ENCODE measurements around the gene RBM25.
A peak's percentile ranks its signal among the peaks of the same experiment; 100 is the strongest.
"Not testable (repeated sequence)": the region's sequence is repeated elsewhere in the genome, so short reads cannot be mapped to it uniquely, and the experiment has no call there.

The RBM25 gene

DNA sequence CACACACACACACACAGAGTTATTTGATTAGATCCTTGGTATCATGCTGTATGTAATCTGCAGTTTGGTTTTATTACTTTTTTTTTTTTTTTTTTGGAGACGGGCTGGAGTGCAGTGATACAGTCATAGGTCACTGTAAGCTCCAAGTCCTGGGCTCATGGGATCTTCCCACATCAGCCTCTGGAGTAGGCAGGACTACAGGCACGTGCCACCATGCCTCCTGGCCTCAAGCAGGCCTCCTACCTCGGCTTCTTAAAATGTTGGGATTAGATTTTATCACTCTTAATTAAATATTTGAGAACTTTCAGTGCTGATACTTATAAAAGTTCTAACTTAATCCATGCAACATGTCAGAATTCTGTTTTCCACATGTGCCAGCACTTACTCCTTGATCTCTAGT lies 46.7 kb downstream of the RBM25 start:
- DNase-seq = no peak

- no peak for DNase-seq
Observed at GRCh38 chr14:73105727-73106126, 47.4 kb downstream of the RBM25 start.

- DNase-seq = no peak
Observed at GRCh38 chr14:73116079-73116665, 57.8 kb downstream of the RBM25 start.

GRCh38 chr14:73124180-73124894 lies 66.0 kb downstream of the RBM25 start:
- DNase-seq = no peak

DNA sequence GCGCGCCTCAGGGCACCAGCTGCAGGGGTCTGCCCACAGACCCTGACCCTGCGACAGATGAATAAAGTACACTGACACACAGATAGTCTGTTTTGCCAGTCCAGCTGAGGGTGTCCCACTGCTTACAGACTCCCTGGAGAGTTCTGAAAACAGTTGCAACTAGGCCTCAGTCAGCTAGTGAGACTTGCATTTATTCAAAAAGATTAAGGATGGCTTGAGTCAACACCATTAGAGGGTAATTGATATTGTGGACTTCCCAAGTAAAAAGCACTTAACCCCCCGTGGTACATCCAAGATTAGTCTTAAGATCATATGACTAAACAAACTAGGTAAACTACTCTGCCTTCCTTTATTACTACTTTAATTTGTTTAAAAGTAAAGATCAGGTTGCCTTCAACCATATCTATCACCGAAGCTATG lies 66.8 kb downstream of the RBM25 start:
- no peak for DNase-seq

GRCh38 chr14:73125746-73126145 lies 67.4 kb downstream of the RBM25 start:
- DNase-seq = no peak

DNA sequence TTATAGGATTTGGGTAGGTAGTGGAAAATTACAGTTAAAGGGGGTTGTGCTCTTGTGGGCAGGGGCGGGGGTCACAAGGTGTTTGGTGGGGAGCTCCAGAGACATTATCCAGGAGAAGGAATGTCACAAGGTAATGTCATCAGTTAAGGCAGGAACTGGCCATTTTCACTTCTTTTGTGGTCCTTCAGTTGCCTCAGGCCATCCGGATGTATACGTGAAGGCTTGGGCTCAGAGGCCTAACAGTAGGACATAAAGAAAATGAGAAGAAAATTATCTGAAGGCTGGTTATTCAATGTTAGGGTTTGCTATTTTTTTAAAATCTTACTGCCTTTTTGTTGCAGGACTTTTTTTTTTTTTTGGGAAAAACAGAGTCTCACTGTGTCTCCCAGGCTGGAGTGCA lies 75.5 kb downstream of the RBM25 start:
- no peak for DNase-seq

- DNase-seq = no peak
Observed at GRCh38 chr14:73136085-73136386, 77.7 kb downstream of the RBM25 start.

DNA sequence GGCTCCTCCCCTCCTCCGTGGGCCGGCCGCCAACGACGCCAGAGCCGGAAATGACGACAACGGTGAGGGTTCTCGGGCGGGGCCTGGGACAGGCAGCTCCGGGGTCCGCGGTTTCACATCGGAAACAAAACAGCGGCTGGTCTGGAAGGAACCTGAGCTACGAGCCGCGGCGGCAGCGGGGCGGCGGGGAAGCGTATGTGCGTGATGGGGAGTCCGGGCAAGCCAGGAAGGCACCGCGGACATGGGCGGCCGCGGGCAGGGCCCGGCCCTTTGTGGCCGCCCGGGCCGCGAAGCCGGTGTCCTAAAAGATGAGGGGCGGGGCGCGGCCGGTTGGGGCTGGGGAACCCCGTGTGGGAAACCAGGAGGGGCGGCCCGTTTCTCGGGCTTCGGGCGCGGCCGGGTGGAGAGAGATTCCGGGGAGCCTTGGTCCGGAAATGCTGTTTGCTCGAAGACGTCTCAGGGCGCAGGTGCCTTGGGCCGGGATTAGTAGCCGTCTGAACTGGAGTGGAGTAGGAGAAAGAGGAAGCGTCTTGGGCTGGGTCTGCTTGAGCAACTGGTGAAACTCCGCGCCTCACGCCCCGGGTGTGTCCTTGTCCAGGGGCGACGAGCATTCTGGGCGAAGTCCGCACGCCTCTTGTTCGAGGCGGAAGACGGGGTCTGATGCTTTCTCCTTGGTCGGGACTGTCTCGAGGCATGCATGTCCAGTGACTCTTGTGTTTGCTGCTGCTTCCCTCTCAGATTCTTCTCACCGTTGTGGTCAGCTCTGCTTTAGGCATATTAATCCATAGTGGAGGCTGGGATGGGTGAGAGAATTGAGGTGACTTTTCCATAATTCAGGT lies 78.3 kb downstream of the RBM25 start, which contains the start of gene PSEN1:
TSS of gene PSEN1 (plus strand) at position 121 of the 839 bp plus-strand sequence. CDS start 11,513 bp downstream, outside the sequence.
- peak; percentile 99 for DNase-seq

DNA sequence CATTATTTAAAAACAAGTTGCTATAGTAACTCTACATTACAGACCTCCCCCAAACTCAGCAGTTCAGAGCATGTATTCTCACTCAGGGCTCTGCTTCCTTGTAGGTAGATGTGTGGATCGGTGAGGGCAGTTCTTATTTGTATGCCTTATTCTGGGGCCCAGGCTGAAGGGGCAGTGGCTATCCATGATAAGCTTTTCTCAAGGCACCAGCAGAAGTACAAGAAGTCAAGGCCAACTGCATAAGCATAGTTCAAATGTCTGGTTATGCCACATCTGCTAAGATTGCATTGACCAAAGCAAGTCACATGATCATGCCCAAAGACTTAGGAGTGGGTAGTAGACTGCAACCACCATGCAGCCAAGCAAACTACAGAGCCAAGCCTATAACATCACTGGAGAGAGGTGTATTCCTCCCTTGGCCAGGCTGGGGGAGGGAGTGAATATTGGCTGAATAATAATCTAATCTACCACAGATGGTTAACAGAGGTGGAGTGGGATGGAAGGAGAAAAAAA lies 82.5 kb downstream of the RBM25 start:
- no peak for DNase-seq

GRCh38 chr14:73142216-73142615 lies 83.9 kb downstream of the RBM25 start:
- DNase-seq = no peak

DNA sequence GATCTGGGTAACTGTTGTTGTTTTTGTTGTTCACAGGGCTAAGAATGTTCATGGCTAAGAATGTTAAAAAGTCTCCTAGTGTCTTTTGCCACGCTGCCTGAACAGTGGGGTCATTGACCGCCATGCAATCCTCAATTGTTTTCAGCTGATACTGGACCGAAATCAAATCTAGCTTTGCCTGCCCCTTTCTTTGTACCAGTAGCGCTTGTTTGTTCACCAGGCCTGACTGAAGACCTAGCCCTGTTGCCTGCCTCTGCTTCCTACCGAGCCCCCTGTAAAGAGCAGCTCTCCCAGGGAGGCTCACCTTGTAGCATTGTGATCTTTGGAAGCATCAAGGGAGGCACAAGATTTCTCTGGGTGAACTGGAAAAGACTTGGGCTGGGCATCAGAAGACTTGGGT lies 84.7 kb downstream of the RBM25 start:
- no peak for DNase-seq

DNA sequence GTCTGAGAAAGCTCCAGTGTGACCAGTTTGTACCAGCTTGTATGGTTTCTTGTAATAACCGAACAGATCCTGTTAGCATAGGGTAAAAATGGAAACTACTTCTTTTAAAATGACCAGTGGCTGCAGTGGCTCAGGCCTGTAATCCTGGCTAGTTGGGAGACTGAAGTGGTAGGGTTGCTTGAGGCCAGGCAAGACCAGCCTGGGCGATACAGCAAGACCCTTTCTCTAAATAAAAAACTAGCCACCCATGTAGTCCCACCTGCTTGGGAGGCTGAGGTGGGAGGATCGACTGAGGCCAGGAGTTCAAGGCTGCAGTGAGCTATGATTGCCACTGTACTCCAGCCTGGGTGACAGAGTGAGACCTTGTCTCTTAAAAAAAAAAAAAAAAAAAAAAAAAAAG lies 85.3 kb downstream of the RBM25 start:
- DNase-seq = no peak

DNA sequence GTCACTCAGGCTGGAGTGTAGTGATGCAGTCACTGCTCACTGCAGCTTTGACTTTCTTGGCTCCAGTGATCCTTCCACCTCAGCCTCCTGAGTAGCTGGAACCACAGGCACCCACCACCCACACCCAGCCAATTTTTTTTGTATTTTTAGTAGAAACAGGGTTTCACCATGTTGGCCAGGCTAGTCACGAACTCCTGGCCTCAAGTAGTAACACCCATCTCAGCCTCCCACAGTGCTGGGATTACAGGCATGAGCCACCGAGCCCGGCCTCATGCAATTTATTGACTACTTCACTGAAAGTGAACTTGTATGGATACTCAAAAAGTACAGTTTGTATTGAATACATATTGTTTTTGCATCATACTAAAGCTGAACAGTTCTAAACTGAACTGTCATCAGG lies 87.0 kb downstream of the RBM25 start:
- no peak for DNase-seq

- DNase-seq = no peak
Observed at GRCh38 chr14:73146111-73146510, 87.8 kb downstream of the RBM25 start.

DNA sequence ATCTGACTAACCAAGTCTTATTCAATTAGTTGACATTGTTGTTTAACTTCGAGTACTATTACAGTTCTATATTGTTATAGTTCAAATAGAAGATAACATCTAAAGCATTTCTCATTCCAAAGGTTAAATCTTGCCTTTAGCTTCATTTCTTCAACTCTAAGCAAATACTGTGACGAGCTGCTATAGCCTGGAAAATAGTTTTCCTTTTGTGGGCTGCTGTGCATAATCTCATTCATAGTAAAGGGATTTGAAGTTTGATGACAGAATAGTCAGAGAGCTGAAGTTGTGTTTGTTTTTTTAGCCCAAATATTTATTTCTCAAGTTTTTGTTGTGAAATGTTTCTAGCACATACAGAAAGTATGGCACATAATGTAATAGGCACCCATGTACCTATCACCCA lies 91.4 kb downstream of the RBM25 start:
- DNase-seq = no peak

GRCh38 chr14:73153272-73153671 lies 94.9 kb downstream of the RBM25 start:
- no peak for DNase-seq

- DNase-seq = no peak
Observed at GRCh38 chr14:73162251-73162650, 103.9 kb downstream of the RBM25 start.

DNA sequence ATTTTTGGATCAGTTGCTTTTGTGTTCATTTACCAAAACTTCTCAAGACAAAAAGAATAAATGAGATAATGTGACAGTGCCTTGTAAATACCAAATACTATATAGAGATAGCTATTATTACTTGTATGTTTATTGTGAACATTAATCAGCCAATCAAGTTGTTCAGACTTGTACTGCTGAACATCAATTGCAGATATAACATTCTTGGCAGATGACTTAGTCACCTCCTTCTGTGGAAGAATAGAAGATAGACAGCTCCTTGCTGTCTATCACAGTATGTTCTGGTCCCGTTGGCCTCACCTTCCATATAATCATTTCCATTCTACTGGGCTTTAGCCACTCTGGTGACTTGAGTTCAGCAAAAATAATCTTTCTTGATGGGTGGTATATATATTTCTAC lies 108.1 kb downstream of the RBM25 start:
- DNase-seq = no peak

GRCh38 chr14:73167727-73168126 lies 109.4 kb downstream of the RBM25 start:
- DNase-seq = no peak

DNA sequence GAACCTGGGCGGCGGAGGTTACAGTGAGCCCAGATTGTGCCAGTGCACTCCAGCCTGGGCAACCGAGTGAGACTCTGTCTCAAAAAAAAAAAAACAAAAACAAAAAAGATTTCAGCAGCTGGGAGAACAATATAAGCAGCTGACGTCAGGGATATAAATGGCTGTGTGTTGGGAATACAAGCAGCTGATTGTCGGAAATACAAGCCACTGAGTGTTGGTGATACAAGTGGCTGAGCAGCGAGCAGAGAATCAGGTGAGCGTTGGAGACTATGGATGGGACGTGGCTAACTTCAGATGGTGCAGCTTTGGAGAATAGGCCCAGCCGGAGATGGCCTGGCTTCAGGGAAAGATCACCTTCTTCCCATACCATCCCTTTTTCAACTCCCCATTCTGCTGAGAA lies 109.9 kb downstream of the RBM25 start:
- no peak for DNase-seq

- no peak for DNase-seq
Observed at GRCh38 chr14:73168691-73169090, 110.4 kb downstream of the RBM25 start.

- DNase-seq = not testable (repeated sequence)
Observed at GRCh38 chr14:73169855-73170254, 111.5 kb downstream of the RBM25 start.

DNA sequence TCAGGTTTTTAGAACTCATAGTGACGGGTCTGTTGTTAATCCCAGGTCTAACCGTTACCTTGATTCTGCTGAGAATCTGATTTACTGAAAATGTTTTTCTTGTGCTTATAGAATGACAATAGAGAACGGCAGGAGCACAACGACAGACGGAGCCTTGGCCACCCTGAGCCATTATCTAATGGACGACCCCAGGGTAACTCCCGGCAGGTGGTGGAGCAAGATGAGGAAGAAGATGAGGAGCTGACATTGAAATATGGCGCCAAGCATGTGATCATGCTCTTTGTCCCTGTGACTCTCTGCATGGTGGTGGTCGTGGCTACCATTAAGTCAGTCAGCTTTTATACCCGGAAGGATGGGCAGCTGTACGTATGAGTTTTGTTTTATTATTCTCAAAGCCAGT lies 112.4 kb downstream of the RBM25 start:
- no peak for DNase-seq
